Measurements from ENCODE around the gene PDE1A.

Gene PDE1A

GRCh38 chr2:182261860-182262387, 164.9 kb downstream of the PDE1A start:
- no peak for DNase-seq

GRCh38 chr2:182259629-182260150, 167.1 kb downstream of the PDE1A start:
- DNase-seq = no peak

- DNase-seq = no peak
These were observed 174.3 kb downstream of the PDE1A start for GRCh38 chr2:182252534-182252933.

- no peak for DNase-seq
These were observed 177.9 kb downstream of the PDE1A start for GRCh38 chr2:182248898-182249297.

- DNase-seq = no peak
These were observed 178.5 kb downstream of the PDE1A start for GRCh38 chr2:182248362-182248761.

GRCh38 chr2:182247831-182248230, 179.0 kb downstream of the PDE1A start:
- no peak for DNase-seq

- DNase-seq = no peak
These were observed 180.9 kb downstream of the PDE1A start for GRCh38 chr2:182245963-182246362.

GRCh38 chr2:182242609-182243008, 184.2 kb downstream of the PDE1A start:
- DNase-seq = no peak

GRCh38 chr2:182241936-182242335, 184.9 kb downstream of the PDE1A start:
- DNase-seq = no peak

GRCh38 chr2:182240862-182241371, 185.9 kb downstream of the PDE1A start:
- DNase-seq = peak; percentile 5

GRCh38 chr2:182230561-182230960, 196.3 kb downstream of the PDE1A start:
- DNase-seq = no peak

GRCh38 chr2:182229297-182229696, 197.5 kb downstream of the PDE1A start:
- no peak for DNase-seq

- no peak for DNase-seq
These were observed 198.1 kb downstream of the PDE1A start for GRCh38 chr2:182228741-182229140.

- DNase-seq = peak; percentile 6
These were observed 198.8 kb downstream of the PDE1A start for GRCh38 chr2:182228073-182228473.

GRCh38 chr2:182226807-182227206, 200.0 kb downstream of the PDE1A start:
- no peak for DNase-seq

- DNase-seq = no peak
These were observed 202.2 kb downstream of the PDE1A start for GRCh38 chr2:182224669-182225068.

GRCh38 chr2:182220998-182221397, 205.8 kb downstream of the PDE1A start:
- DNase-seq = no peak

- no peak for DNase-seq
These were observed 206.5 kb downstream of the PDE1A start for GRCh38 chr2:182220335-182220734.

GRCh38 chr2:182210669-182211068, 216.2 kb downstream of the PDE1A start:
- no peak for DNase-seq

- no peak for DNase-seq
These were observed 218.4 kb downstream of the PDE1A start for GRCh38 chr2:182208421-182208820.

GRCh38 chr2:182207049-182207746, 219.6 kb downstream of the PDE1A start:
- DNase-seq = no peak

GRCh38 chr2:182197529-182197928, 229.3 kb downstream of the PDE1A start:
- no peak for DNase-seq

- DNase-seq = no peak
These were observed 233.5 kb downstream of the PDE1A start for GRCh38 chr2:182193291-182193690.

GRCh38 chr2:182191061-182191460, 235.8 kb downstream of the PDE1A start:
- DNase-seq = no peak

GRCh38 chr2:182187130-182187529, 239.7 kb downstream of the PDE1A start:
- DNase-seq = peak; percentile 5

Data from NCI-H2107 (cell line).